Neural progenitor cell (in vitro differentiated cells): ENCODE measurements around the gene CCNL2. TPM values are rescaled to one million over a fixed set of nuclear protein-coding genes. Genes with fewer than 3 reads are reported as not detected.
"Not testable (repeated sequence)": the region's sequence is repeated elsewhere in the genome, so short reads cannot be mapped to it uniquely, and the experiment has no call there.

Experiments
- DNase-seq: peaks from one replicate; pipeline ENCODE4 v3.0.0-alpha.2; 2016; ENCODE audit warnings: low spot score
- H2AFZ ChIP-seq: fragments of 200-600 bp; sonication (generic); replicated peaks from 2 replicates; pipeline ENCODE4 v1.6.1; 2016; ENCODE audit warnings: antibody characterized with exemption
- H3F3A ChIP-seq: fragments of 200-600 bp; sonication (generic); 2 replicates; pipeline ENCODE4 v1.6.1; 2016; ENCODE audit warnings: antibody characterized with exemption, low read depth
- H3K27ac ChIP-seq: fragments of 200-600 bp; sonication (generic); 2 replicates; pipeline ENCODE4 v1.5.1; 2016; ENCODE audit warnings: mild to moderate bottlenecking
- H3K27me3 ChIP-seq: fragments of 200-600 bp; sonication (generic); 2 replicates; pipeline ENCODE4 v1.6.1; 2016; ENCODE audit warnings: mild to moderate bottlenecking, moderate library complexity
- H3K36me3 ChIP-seq: fragments of 200-600 bp; sonication (generic); 2 replicates; pipeline ENCODE4 v1.5.1; 2016
- H3K4me1 ChIP-seq: fragments of 200-600 bp; sonication (generic); 2 replicates; pipeline ENCODE4 v1.6.1; 2016; ENCODE audit warnings: mixed run types
- H3K4me2 ChIP-seq: fragments of 200-600 bp; sonication (generic); 2 replicates; pipeline ENCODE4 v1.6.1; 2016
- H3K4me3 ChIP-seq: fragments of 200-600 bp; sonication (generic); 2 replicates; pipeline ENCODE4 v1.5.1; 2016
- H3K79me2 ChIP-seq: fragments of 200-600 bp; sonication (generic); 2 replicates; pipeline ENCODE4 v1.6.1; 2016; ENCODE audit warnings: low read depth
- H3K9ac ChIP-seq: fragments of 200-600 bp; sonication (generic); 2 replicates; pipeline ENCODE4 v1.6.1; 2016
- H3K9me3 ChIP-seq: fragments of 200-600 bp; sonication (generic); 2 replicates; pipeline ENCODE4 v1.5.1; 2016; ENCODE audit warnings: low read depth
- H4K20me1 ChIP-seq: fragments of 200-600 bp; sonication (generic); 2 replicates; pipeline ENCODE4 v1.6.1; 2016; ENCODE audit warnings: low read depth
- H3K27ac Mint-ChIP-seq: 3 replicates; pipeline ENCODE4 v1.8.0; 2021; ENCODE audit warnings: mixed read lengths
- H3K27me3 Mint-ChIP-seq: 2 replicates; pipeline ENCODE4 v1.8.0; 2022; ENCODE audit warnings: low read depth, mild to moderate bottlenecking, inconsistent platforms, moderate library complexity, mixed read lengths; ENCODE audit not compliant: insufficient read depth
- H3K36me3 Mint-ChIP-seq: 3 replicates; pipeline ENCODE4 v1.8.0; 2021; ENCODE audit warnings: mixed read lengths
- H3K4me1 Mint-ChIP-seq: 3 replicates; pipeline ENCODE4 v1.8.0; 2021; ENCODE audit warnings: mixed read lengths
- H3K4me3 Mint-ChIP-seq: 3 replicates; pipeline ENCODE4 v1.8.0; 2021; ENCODE audit warnings: mild to moderate bottlenecking, moderate library complexity, mixed read lengths
- H3K9me3 Mint-ChIP-seq: 3 replicates; pipeline ENCODE4 v1.8.0; 2020; ENCODE audit warnings: mixed read lengths
- CTCF ChIP-seq: fragments of 200-600 bp; sonication (generic); IDR thresholded peaks from 2 replicates; pipeline ENCODE4 v1.5.1; 2017; ENCODE audit warnings: antibody characterized with exemption, mild to moderate bottlenecking
- EZH2 ChIP-seq: fragments of 200-600 bp; sonication (generic); IDR thresholded peaks from 2 replicates; pipeline ENCODE4 v1.6.1; 2017; ENCODE audit warnings: antibody characterized with exemption, mild to moderate bottlenecking, moderate library complexity
- EZH2phosphoT487 ChIP-seq: fragments of 200-600 bp; sonication (generic); IDR thresholded peaks from 2 replicates; pipeline ENCODE4 v1.6.1; 2017; ENCODE audit warnings: antibody characterized with exemption
- total RNA-seq: library from RNA; depleted of rRNA; stranded (reverse); fragments of >200 nt; gene quantifications from 2 replicates; pipeline ENCODE4 v1.2.3, GENCODE V29; 2015; ENCODE audit warnings: low replicate concordance

The CCNL2 gene
- total RNA-seq, 1 donor from 2014 or later, result 143 TPM

DNA sequence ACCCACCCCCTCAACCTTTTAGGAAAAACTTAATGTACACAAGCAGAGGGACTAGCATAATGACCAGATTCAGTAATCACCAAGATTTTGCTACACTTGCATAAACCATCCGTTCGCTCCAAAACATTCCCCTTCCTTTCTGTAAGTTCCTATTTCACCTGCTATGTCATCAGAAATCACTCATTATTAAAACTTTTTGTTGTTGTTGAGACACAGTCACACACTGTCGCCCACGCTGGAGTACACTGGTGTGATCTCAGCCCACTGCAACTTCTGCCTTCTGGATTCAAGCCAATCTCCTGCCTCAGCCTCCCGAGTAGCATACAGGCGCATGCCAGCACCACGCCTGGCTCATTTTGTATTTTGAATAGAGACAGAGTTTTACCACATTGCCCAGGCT, 4.5 kb upstream of the CCNL2 start:
- H3K4me3 ChIP-seq, result no peak overlapping the region
- Mint-ChIP-seq H3K4me3 (peak overlapping the region; percentile 42), H3K9me3 (no peaks in the 10 kb centered on the region), H3K27me3 (peaks cover 9% of the 10 kb centered on the region), H3K36me3 (peaks cover 29% of the 10 kb centered on the region), H3K4me1 (peaks cover 27% of the 10 kb centered on the region), H3K27ac (no peak overlapping the region)
- peaks cover 74% of the 10 kb centered on the region for H3K79me2 ChIP-seq
- no peaks in the 10 kb centered on the region for H3K27me3 ChIP-seq
- H3K36me3 ChIP-seq, result peaks cover 10% of the 10 kb centered on the region
- DNase-seq, result no peak
- TF ChIP-seq CTCF (no peak), EZH2 (no peak), EZH2phosphoT487 (no peak)
- peaks cover 60% of the 10 kb centered on the region for H3F3A ChIP-seq
- H3K4me2 ChIP-seq, result no peak overlapping the region
- no peak overlapping the region for H2AFZ ChIP-seq
- peaks cover 34% of the 10 kb centered on the region for H4K20me1 ChIP-seq
- no peak overlapping the region for H3K9ac ChIP-seq
- no peaks in the 10 kb centered on the region for H3K9me3 ChIP-seq
- H3K4me1 ChIP-seq, result peaks cover 21% of the 10 kb centered on the region
- H3K27ac ChIP-seq, result no peak overlapping the region

DNA sequence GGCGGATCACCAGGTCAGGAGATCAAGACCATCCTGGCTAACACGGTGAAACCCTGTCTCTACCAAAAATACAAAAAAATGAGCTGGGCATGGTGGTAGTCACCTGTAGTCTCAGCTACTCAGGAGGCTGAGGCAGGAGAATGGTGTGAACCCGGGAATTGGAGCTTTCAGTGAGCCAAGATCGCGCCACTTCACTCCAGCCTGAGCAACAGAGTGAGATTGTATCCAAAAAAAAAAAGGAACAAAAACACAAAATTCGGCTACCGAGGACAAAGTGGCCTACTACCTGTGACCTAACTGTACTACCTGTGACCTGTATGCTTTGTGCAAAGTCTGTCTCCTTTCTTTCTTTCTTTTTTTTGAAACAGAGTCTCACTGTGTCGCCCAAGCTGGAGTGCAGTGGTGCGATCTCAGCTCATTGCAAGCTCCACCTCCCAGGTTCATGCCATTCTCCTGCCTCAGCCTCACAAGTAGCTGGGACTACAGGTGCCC, 3.8 kb upstream of the CCNL2 start:
- H3K4me3 Mint-ChIP-seq, result peak overlapping the region; percentile 96
- H3K36me3 Mint-ChIP-seq, result peaks cover 30% of the 10 kb centered on the region
- not testable (repeated sequence) for H3K27ac Mint-ChIP-seq, H3K9ac ChIP-seq, DNase-seq, H3K27me3 ChIP-seq, H3K9me3 ChIP-seq, H3K9me3 Mint-ChIP-seq, H3K27ac ChIP-seq, H3K4me2 ChIP-seq, H2AFZ ChIP-seq, H3K4me3 ChIP-seq
- H3K36me3 ChIP-seq, result peaks cover 10% of the 10 kb centered on the region
- peaks cover 10% of the 10 kb centered on the region for H3K27me3 Mint-ChIP-seq
- peaks cover 27% of the 10 kb centered on the region for H3K4me1 Mint-ChIP-seq
- peaks cover 27% of the 10 kb centered on the region for H4K20me1 ChIP-seq
- peaks cover 74% of the 10 kb centered on the region for H3K79me2 ChIP-seq
- H3K4me1 ChIP-seq, result peaks cover 17% of the 10 kb centered on the region
- H3F3A ChIP-seq, result peaks cover 54% of the 10 kb centered on the region

GRCh38 chr1:1402072-1402900, 3.2 kb upstream of the CCNL2 start:
- peaks cover 30% of the 10 kb centered on the region for H3K36me3 Mint-ChIP-seq
- no peak overlapping the region for H3K4me2 ChIP-seq

More at GRCh38 chr1:1402072-1402900, 3.2 kb upstream of the CCNL2 start:
- Histone ChIP-seq H2AFZ (no peak overlapping the region), H3K27me3 (no peaks in the 10 kb centered on the region), H3K4me3 (no peak overlapping the region), H3K79me2 (peaks cover 74% of the 10 kb centered on the region), H4K20me1 (peaks cover 22% of the 10 kb centered on the region), H3K27ac (no peak overlapping the region), H3K9ac (no peak overlapping the region), H3K9me3 (no peaks in the 10 kb centered on the region), H3K36me3 (peaks cover 10% of the 10 kb centered on the region), H3F3A (peaks cover 54% of the 10 kb centered on the region), H3K4me1 (peaks cover 19% of the 10 kb centered on the region)
- Mint-ChIP-seq H3K27me3 (peaks cover 8% of the 10 kb centered on the region), H3K9me3 (no peaks in the 10 kb centered on the region), H3K4me1 (peaks cover 27% of the 10 kb centered on the region), H3K4me3 (peak overlapping the region; percentile 96), H3K27ac (no peak overlapping the region)
- TF ChIP-seq EZH2phosphoT487, result no peak
- TF ChIP-seq CTCF, result peak; percentile 67
- no peak for TF ChIP-seq EZH2
- peak; percentile 77 for DNase-seq
